ENCODE data around the gene ZIC5. TPM values are rescaled to one million over a fixed set of nuclear protein-coding genes. Genes with fewer than 3 reads are reported as not detected.

ZIC5 gene
- total and polyA plus RNA-seq, 4 experiments from 2014 or later, result not detected

DNA sequence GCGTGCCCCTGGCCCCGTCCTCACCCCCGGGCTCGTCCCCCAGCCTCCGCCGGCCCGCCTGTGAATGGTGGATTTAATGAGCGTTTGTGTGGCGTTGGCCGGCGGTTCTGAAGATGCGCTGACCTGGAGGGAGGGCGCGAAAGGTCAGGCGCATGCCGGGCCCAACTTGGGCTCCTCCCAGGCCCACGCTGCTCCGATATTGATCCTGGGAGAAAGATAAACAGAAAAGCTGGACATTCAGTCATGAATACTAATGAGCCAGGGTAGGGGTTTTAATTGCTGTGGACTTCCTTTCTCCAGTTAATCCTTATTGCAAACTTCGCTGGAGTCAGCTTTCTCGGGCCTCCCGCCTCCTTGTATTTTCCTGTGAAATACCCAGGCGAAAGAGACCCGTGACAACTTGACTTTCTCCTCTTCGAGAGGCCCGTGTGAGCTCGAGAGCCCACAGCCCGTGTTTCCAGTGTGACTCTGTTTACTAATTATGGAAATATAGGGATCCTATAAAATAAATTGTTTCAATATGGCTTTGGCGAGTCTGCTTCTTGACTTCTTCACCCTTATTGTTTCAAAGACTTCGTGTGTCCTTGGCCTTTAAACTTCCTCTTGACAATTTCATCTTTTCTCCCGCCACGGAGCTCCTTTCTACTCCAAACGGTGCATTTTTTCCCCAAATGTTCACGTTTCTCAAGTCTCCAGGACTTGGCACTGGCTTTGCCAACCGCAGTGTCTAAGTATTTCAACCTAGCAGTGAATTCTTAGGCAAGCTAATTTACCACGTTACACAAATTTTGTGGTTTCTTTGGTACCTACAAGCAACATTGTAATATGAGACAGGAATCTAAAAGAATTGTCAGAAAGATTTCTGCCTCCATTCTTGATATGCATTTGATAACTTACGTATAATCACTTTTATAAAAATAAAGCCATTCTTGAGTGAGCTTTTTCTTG is 20.5 kb upstream of the ZIC5 start:
- ChIA-PET POLR2A (ENCODE audit: partially characterized antibody) (interaction anchor here (1.0 to 2.5 kb wide), 5 partner anchors 10 to 335 kb away, joined by 3 to 8 read pairs (median 6); partner anchors contain the start of gene ZIC2), CTCF (ENCODE audit: partially characterized antibody) (interaction anchor here (1.0 kb wide), 1 partner anchor 10 kb away, joined by 3 read pairs; the partner anchor contains the start of gene ZIC2)
- intact Hi-C loops (cut with micrococcal nuclease), result loop anchor here (2.0 kb wide), 1 partner anchor 15 kb away; no protein-coding TSS in a partner anchor
- Histone ChIP-seq H3K27ac (ENCODE audit: low read depth, low read length) (no peak overlapping the region), H3K27me3 (ENCODE audit: insufficient read depth, low read length) (peaks cover 97% of the 10 kb centered on the region), H3K4me3 (ENCODE audit: low read length in 2 of 2) (no peak overlapping the region), H3K4me1 (ENCODE audit: insufficient read depth, low read length) (peaks cover 25% of the 10 kb centered on the region), H3K9me3 (ENCODE audit: control insufficient read depth in 1 of 2, low read length in 2 of 2) (no peaks in the 10 kb centered on the region), H3K36me3 (ENCODE audit: insufficient read depth, low read length) (no peaks in the 10 kb centered on the region)
- H3K27ac Mint-ChIP-seq, result peak overlapping the region in 4 of 7 donors; percentile 1 to 80 (median 66)
- H3K9me3 Mint-ChIP-seq, result peaks cover 0 to 50% (median 27%) of the 10 kb centered on the region in 8 donors
- H3K4me1 Mint-ChIP-seq, result peaks cover 9 to 29% (median 16%) of the 10 kb centered on the region in 4 donors
- peaks cover 0 to 2% of the 10 kb centered on the region in 2 donors for H3K36me3 Mint-ChIP-seq
- peaks cover 65 to 73% of the 10 kb centered on the region in 2 donors for H3K27me3 Mint-ChIP-seq
- DNase-seq, result no peak
- H3K4me3 Mint-ChIP-seq, result peak overlapping the region in 2 of 8 donors; percentile 43 to 53

- DNase-seq, result peak in 1 of 5 donors; percentile 4
- peak overlapping the region in 3 of 8 donors; percentile 8 to 51 (median 36) for H3K4me3 Mint-ChIP-seq
- H3K9me3 Mint-ChIP-seq, result peaks cover 0 to 47% (median 26%) of the 10 kb centered on the region in 8 donors
- intact Hi-C loops (cut with micrococcal nuclease), result no loop called here
- Histone ChIP-seq H3K9me3 (ENCODE audit: control insufficient read depth in 1 of 2, low read length in 2 of 2) (no peaks in the 10 kb centered on the region), H3K36me3 (ENCODE audit: insufficient read depth, low read length) (no peaks in the 10 kb centered on the region), H3K4me3 (ENCODE audit: low read length in 2 of 2) (no peak overlapping the region), H3K4me1 (ENCODE audit: insufficient read depth, low read length) (peaks cover 25% of the 10 kb centered on the region), H3K27ac (ENCODE audit: low read depth, low read length) (no peak overlapping the region), H3K27me3 (ENCODE audit: insufficient read depth, low read length) (peaks cover 97% of the 10 kb centered on the region)
- H3K27me3 Mint-ChIP-seq, result peaks cover 66 to 74% of the 10 kb centered on the region in 2 donors
- POLR2A ChIA-PET (ENCODE audit: partially characterized antibody), result interaction anchor here (2.5 kb wide), 1 partner anchor 17 kb away, joined by 8 read pairs; no protein-coding TSS in a partner anchor
- CTCF ChIA-PET (ENCODE audit: partially characterized antibody), result no interaction called here
- H3K4me1 Mint-ChIP-seq, result peaks cover 9 to 27% (median 16%) of the 10 kb centered on the region in 4 donors
- H3K27ac Mint-ChIP-seq, result peak overlapping the region in 4 of 7 donors; percentile 12 to 93 (median 36)
- H3K36me3 Mint-ChIP-seq, result peaks cover 0 to 3% of the 10 kb centered on the region in 2 donors
These were observed 19.7 kb upstream of the ZIC5 start for GRCh38 chr13:99991013-99991827.

DNA sequence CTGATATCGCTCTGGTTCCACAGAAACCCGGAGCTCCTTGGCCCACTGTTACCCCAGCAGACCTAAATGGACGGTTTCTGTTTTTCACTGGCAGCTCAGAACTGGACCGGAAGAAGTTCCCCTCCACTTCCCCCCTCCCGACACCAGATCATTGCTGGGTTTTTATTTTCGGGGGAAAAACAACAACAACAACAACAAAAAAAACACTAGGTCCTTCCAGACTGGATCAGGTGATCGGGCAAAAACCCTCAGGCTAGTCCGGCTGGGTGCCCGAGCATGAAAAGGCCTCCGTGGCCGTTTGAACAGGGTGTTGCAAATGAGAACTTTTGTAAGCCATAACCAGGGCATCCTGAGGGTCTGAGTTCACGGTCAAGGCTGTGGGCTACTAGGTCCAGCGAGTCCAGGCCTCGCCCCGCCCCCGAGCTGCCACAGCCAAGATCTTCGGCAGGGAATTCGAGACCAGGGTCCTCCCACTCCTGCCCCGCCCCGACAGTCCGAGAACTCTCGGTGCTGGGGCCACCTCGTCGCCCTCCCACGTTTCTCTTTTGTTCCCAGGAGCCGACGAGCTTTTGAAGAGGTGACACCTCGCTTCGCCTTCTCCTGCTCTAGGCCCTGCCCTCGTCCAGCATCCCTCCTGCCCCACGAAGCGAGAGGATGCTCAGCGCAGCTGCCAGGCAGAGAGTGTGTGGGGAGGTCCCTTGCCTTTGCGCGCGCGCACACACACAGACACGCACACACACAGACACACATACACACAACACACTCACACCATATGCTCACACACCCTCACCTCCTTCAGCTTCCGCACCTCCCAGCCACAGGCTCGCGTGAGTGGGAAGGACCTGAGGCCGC is 18.8 kb upstream of the ZIC5 start:
- peaks cover 12 to 34% (median 20%) of the 10 kb centered on the region in 4 donors for H3K4me1 Mint-ChIP-seq
- Histone ChIP-seq H3K27me3 (ENCODE audit: insufficient read depth, low read length) (peaks cover 93% of the 10 kb centered on the region), H3K27ac (ENCODE audit: low read depth, low read length) (no peak overlapping the region), H3K4me3 (ENCODE audit: low read length in 2 of 2) (no peak overlapping the region), H3K4me1 (ENCODE audit: insufficient read depth, low read length) (peaks cover 20% of the 10 kb centered on the region), H3K9me3 (ENCODE audit: control insufficient read depth in 1 of 2, low read length in 2 of 2) (no peaks in the 10 kb centered on the region), H3K36me3 (ENCODE audit: insufficient read depth, low read length) (no peaks in the 10 kb centered on the region)
- H3K27me3 Mint-ChIP-seq, result peaks cover 62 to 70% of the 10 kb centered on the region in 2 donors
- ChIA-PET CTCF (ENCODE audit: partially characterized antibody) (no interaction called here), POLR2A (ENCODE audit: partially characterized antibody) (interaction anchor here (1.1 to 1.2 kb wide), 2 partner anchors 9 to 24 kb away, joined by 3 read pairs; partner anchors contain the start of gene ZIC2)
- peak overlapping the region in 7 of 8 donors; percentile 4 to 70 (median 55) for H3K4me3 Mint-ChIP-seq
- peaks cover 0 to 6% of the 10 kb centered on the region in 2 donors for H3K36me3 Mint-ChIP-seq
- intact Hi-C loops (cut with micrococcal nuclease), result no loop called here
- H3K27ac Mint-ChIP-seq, result peak overlapping the region in 4 of 7 donors; percentile 42 to 93 (median 77)
- peaks cover 0 to 46% (median 22%) of the 10 kb centered on the region in 8 donors for H3K9me3 Mint-ChIP-seq
- DNase-seq, result peak in 1 of 5 donors; percentile 21

DNA sequence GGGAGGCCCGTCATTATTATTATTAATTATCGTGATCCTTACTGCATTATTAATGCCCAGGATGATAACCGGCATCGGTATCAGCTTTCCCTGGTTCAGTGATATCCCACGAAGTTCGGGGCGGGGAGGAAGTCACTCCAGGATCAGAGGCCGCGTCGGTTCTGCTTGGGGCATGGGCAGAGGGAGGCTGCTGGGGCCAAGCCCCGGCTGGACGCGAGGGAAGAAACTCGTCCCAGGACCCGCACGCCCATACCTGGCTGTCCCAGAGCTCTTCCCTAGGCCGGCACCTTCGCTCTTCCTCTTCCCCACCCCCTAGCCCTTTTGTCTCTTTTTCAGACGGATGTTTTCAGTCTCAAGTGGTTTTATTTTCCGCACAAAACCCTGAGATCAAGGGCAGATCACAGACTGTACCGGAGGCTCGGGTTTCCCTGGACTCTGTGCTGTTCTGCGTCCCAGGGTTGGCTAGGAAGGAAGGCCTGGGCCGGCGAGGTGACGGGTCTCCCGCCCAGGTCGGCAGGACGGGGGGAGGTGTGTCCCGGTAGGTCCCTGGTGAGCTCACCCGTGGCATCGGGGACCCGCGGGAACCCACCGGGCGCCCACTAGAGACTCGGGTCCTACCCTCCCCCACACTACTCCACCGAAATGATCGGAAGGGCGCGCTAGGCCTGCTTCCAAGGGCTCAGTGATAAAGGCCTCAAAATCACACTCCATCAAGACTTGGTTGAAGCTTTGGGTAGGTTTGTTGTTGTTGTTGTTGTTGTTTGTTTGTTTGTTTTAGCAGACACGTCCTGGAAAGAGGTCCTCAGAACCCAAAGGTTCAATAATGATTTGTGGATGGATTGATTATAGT is 17.9 kb upstream of the ZIC5 start:
- intact Hi-C loops (cut with micrococcal nuclease), result no loop called here
- CTCF ChIA-PET (ENCODE audit: partially characterized antibody), result no interaction called here
- Mint-ChIP-seq H3K27ac (peak overlapping the region in 4 of 7 donors; percentile 42 to 93 (median 82)), H3K4me1 (peaks cover 12 to 34% (median 21%) of the 10 kb centered on the region in 4 donors), H3K36me3 (peaks cover 0 to 7% of the 10 kb centered on the region in 2 donors), H3K27me3 (peaks cover 58 to 66% of the 10 kb centered on the region in 2 donors), H3K9me3 (peaks cover 0 to 40% (median 19%) of the 10 kb centered on the region in 8 donors), H3K4me3 (peak overlapping the region; percentile 12 to 70 (median 52))
- Histone ChIP-seq H3K36me3 (ENCODE audit: insufficient read depth, low read length) (no peaks in the 10 kb centered on the region), H3K27ac (ENCODE audit: low read depth, low read length) (no peak overlapping the region), H3K27me3 (ENCODE audit: insufficient read depth, low read length) (peaks cover 91% of the 10 kb centered on the region), H3K4me1 (ENCODE audit: insufficient read depth, low read length) (peaks cover 20% of the 10 kb centered on the region), H3K9me3 (ENCODE audit: control insufficient read depth in 1 of 2, low read length in 2 of 2) (no peaks in the 10 kb centered on the region), H3K4me3 (ENCODE audit: low read length in 2 of 2) (no peak overlapping the region)
- POLR2A ChIA-PET (ENCODE audit: partially characterized antibody), result interaction anchor here (1.1 to 1.5 kb wide), 4 partner anchors 8 to 23 kb away, joined by 3 to 5 read pairs (median 4); partner anchors contain the start of gene ZIC2
- DNase-seq, result peak in 1 of 5 donors; percentile 30

GRCh38 chr13:99988529-99989275 is 17.1 kb upstream of the ZIC5 start:
- Mint-ChIP-seq H3K4me1 (peaks cover 12 to 34% (median 23%) of the 10 kb centered on the region in 4 donors), H3K27me3 (peaks cover 63 to 66% of the 10 kb centered on the region in 2 donors), H3K36me3 (peaks cover 0 to 11% of the 10 kb centered on the region in 2 donors), H3K27ac (peak overlapping the region in 2 of 7 donors; percentile 83 to 93), H3K4me3 (peak overlapping the region in 6 of 8 donors; percentile 10 to 67 (median 22)), H3K9me3 (peaks cover 0 to 48% (median 23%) of the 10 kb centered on the region in 8 donors)
- Histone ChIP-seq H3K36me3 (ENCODE audit: insufficient read depth, low read length) (no peaks in the 10 kb centered on the region), H3K4me3 (ENCODE audit: low read length in 2 of 2) (no peak overlapping the region), H3K27ac (ENCODE audit: low read depth, low read length) (no peak overlapping the region), H3K9me3 (ENCODE audit: control insufficient read depth in 1 of 2, low read length in 2 of 2) (no peaks in the 10 kb centered on the region), H3K27me3 (ENCODE audit: insufficient read depth, low read length) (peaks cover 91% of the 10 kb centered on the region), H3K4me1 (ENCODE audit: insufficient read depth, low read length) (peaks cover 20% of the 10 kb centered on the region)
- CTCF ChIA-PET (ENCODE audit: partially characterized antibody), result no interaction called here
- peak in 1 of 5 donors; percentile 23 for DNase-seq
- intact Hi-C loops (cut with micrococcal nuclease), result no loop called here
- POLR2A ChIA-PET (ENCODE audit: partially characterized antibody), result interaction anchor here (1.1 to 2.0 kb wide), 4 partner anchors 8 to 22 kb away, joined by 3 to 5 read pairs (median 4); no protein-coding TSS in a partner anchor

Data from CD4-positive, alpha-beta memory T cell (primary cell).